A673 (cell line): ENCODE results near the gene UCHL1.

Experiments
- CTCF ChIP-seq: fragments of 300-800, 200-600 bp; sonication (generic); conservative IDR thresholded peaks from 2 replicates; pipeline ENCODE4 v1.5.1; 2017; ENCODE audit warnings: low read depth, mild to moderate bottlenecking, antibody characterized with exemption, low read length, moderate library complexity, mixed read lengths
- EZH2 ChIP-seq: fragments of 200-600 bp; sonication (generic); IDR thresholded peaks from 2 replicates; pipeline ENCODE4 v1.6.1; 2017; ENCODE audit warnings: borderline replicate concordance, low read depth, mild to moderate bottlenecking, mixed read lengths, antibody characterized with exemption, low read length; ENCODE audit not compliant: poor library complexity, severe bottlenecking

- TF ChIP-seq CTCF (no peak), EZH2 (no peak)
These were observed 25.6 kb downstream of the UCHL1 start for GRCh38 chr4:41282366-41282765.
